Activated T-cell treated with anti-CD3 and anti-CD28 coated beads, Interleukin-2, amount 50 U/mL, for 48 hours (primary cell): ENCODE results near the gene TXNRD1.
A peak's percentile ranks its signal among the peaks of the same experiment; 100 is the strongest.

Experiments
- DNase-seq, 2 experiments: peaks; one replicate each; pipeline ENCODE4 v3.0.0-alpha.2; 2020

Gene TXNRD1

GRCh38 chr12:104353012-104353981 is 137.7 kb downstream of the TXNRD1 start:
- no peak for DNase-seq

DNA sequence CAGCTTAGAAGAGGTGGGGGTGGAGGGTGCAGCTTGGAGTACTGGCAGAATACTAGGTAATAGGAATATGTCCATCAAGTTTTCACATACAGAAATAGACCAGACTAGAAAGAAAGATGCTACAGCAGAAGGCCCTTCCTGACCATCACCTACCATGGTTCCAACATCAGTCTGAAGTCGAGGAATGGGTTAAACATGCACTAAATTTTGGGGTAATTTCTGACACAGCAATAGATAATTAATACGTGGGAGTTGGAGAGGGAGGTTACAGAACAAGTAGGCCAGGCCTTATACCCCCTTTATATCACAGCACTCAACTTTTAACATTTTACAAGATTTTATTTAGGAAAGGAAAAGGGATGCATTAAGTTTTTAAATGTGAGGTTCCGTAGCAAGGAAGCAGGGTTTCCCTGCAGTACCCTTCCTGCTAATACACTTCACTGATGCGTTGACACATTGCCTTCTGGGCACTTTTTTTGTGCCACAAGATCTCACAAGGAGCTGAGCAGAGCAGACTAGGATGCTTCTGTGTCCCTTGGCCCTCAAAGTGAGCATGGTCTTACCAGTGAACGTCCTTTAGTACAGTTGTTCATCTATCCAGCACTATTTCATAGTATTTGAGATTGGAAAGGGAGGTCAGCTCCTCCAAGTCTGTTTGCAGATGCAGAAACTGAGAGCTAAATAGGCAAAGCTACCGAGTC is 138.7 kb downstream of the TXNRD1 start:
- no peak for DNase-seq

- DNase-seq = no peak
Measured at GRCh38 chr12:104354868-104355570, 139.4 kb downstream of the TXNRD1 start.

- DNase-seq = no peak
Measured at GRCh38 chr12:104355630-104356029, 140.1 kb downstream of the TXNRD1 start.

DNA sequence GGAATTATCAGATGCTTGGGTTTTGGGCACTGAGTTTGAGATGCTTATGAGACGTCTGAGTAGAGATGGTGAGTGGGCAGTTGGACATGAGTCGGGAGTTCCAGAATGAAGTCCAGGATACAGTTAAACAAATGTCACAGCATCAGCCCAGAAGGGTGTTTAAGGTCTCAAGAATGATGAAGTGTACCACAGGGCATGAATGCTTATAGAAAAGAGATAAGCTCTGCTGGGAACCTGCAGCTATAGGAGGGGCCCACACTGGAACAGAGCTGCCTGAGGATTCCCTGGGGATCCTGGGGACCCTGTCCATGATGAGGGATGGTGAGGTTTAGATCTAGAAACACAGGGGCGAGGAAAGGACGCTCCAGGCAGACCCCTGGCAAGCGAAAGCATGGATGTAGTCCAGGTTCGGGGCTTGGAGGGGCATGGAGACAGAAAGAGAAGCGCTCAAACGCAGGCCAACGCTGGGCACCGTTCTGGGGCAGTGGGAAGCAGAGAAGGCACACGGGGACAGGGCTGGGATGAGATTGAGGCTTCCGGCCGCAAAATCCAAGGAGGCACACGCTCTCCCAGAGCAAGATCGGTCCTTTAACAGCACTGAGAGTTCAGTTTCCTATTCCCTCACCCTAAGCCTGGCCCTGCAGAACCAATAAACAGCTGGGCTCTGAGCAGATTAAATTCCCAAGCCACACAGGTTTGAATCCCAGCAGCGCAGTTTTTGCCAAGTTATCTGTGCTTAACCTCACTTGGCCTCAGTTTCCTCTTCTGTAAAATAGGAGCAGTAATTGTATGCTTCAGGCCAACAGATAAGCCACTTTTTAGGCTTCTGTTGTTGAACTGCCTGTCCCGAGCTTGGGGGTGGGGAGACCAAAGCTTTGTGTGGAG is 140.9 kb downstream of the TXNRD1 start:
- DNase-seq = no peak

GRCh38 chr12:104357421-104357952 is 141.9 kb downstream of the TXNRD1 start:
- DNase-seq = no peak

- peak; percentile 77 to 80 for DNase-seq
Measured at GRCh38 chr12:104358353-104359003, 142.9 kb downstream of the TXNRD1 start.

DNA sequence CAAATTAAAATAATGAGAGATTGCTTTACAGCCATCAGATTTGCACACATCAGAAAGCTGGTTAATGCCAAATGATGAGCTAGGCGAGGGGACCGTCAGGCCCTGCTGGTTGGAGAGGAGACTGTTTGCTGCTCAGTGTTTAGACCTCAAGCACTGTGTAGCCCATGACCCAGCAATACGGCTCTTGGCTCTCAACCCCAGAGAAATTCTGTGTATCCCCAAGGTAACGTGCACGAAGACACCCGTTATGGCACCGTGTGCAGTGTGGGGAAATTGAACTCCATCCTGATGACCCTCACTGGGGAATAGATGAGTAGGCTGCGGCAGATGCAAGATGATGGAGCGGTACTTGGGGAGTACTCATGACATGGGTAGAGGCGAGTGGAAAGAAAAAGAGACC is 143.6 kb downstream of the TXNRD1 start:
- DNase-seq = no peak

- DNase-seq = no peak
Measured at GRCh38 chr12:104360157-104360556, 144.6 kb downstream of the TXNRD1 start.

DNA sequence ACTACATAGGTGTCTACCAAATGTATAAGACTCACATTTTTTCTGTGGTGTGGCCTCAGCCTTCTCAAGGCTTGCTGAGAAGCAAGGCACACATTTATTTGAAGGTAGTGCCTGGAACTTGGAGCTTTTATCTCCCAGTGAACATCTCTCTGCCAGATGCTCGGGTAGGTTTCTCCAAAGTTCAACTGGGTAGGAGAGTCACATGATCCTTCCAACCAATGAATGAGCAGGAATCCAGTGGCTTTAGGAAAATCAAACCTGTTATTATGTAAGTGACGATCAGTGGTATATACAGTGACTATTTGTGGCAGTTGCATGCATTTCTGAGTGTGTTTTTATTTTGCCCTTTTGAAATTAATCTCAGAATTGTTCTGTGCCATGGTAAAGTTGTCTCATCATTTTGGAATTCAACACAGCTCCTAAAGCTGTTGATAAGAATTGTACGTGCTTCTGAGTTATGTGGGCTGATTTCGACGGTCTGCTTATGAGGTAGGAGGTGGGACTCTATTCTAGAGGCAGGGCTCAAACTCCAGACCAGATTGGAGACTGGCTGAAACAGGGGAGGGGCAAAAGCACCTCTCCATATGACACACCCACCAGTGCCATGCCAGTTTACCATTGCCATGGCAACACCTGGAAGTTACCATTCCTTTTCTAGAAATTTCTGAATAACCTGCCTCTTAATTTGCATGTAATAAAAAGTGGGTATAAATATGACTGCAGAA is 145.6 kb downstream of the TXNRD1 start:
- DNase-seq = no peak

DNA sequence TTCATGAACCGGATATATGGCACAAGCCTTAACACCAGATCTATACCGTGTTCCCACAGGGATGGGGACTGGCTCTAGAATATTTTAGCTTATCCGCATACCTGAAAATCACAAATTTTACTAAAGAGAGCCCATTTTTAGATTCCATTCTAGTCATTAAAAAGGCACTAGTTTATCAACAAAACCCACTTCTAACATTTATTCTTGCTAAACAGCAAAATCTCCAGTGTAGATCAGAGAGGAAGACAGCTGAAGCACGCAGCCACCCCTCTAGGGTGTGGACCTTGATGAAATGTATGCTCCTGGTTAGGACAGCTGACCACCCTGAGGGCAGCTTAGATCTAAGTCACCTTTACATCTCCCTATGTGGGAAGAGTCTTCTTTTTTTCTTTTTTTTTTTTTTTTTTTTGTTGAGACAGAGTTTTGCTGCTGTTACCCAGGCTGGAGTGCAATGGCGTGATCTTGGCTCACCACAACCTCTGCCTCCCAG is 150.4 kb downstream of the TXNRD1 start:
- DNase-seq = no peak

- no peak for DNase-seq
Measured at GRCh38 chr12:104369708-104370107, 154.1 kb downstream of the TXNRD1 start.

DNA sequence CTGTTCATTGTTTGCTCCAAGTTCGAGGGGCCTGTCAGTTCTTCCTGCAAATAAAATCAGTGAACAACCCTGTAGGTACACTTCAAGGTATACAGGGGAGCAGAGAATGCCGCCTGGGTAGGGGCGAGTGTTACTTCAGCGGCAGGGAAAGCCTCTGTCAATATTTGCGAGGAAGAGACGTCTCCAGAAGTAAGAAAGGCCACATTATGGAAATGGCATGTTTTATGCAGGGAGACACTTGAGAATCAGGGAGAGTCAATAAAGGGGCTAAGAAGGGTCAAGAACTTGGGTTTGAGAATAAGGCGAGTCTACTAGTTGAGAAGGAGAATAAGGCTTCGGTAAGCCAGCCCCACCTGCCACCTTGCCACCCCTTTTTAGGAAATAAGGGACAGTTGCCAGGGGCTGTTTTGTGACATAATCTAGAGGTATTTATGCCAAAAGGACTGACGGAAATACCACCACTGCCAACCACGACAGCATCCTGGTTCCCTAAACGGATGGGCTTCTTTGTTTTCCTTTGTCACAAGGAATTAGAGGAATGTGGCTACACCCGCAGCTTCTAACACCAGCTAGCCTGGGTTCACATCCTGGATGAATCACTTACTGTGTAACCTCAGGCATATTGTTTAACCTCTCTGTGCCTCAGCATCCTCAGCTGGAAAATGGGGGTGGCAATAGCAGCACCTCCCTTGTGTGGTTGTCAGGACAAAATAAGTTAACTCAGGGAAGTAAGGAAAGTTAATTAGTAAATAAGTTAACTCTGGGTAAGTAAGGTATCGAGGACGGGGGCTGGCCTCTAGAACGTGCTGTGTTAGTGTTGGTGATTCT is 155.7 kb downstream of the TXNRD1 start:
- DNase-seq = no peak

GRCh38 chr12:104372061-104372720 is 156.6 kb downstream of the TXNRD1 start:
- peak; percentile 51 to 60 for DNase-seq

- DNase-seq = peak in 1 of 2 experiments; percentile 12
Measured at GRCh38 chr12:104372721-104373335, 157.2 kb downstream of the TXNRD1 start.

DNA sequence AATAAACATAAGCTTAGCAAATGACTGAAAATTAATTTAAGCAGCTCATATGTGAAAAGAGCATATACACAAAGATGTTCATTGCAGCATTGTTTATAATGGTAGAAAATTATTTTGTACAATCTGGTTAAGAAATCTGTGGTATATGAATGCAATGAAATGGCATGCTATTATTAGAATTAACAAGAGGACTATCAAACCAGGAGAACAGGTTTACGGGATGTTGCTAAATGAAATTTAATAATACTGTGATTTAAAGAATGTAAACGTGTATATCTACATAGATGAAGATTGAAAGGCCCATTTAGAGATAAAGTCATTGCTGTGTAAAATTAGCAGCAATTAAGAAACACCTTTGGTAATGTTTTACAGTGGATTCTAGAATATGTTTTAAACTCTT is 158.5 kb downstream of the TXNRD1 start:
- no peak for DNase-seq

GRCh38 chr12:104374806-104375205 is 159.2 kb downstream of the TXNRD1 start:
- peak in 1 of 2 experiments; percentile 7 for DNase-seq

- no peak for DNase-seq
Measured at GRCh38 chr12:104375775-104376174, 160.2 kb downstream of the TXNRD1 start.
